VCaP (cell line): ENCODE results near the gene COQ10B.

Source experiments
- H3K27ac ChIP-seq: fragments of 450-650 bp; 2 replicates; pipeline ENCODE4 v1.5.1; 2017
- CTCF ChIP-seq: fragments of 450-650 bp; conservative IDR thresholded peaks from 2 replicates; pipeline ENCODE4 v1.5.1; 2017; ENCODE audit warnings: mild to moderate bottlenecking, moderate library complexity

The COQ10B gene

GRCh38 chr2:197453914-197454398 lies 604 bp downstream of the COQ10B start:
- H3K27ac ChIP-seq, result peak overlapping the region; percentile 88
- TF ChIP-seq CTCF, result no peak

- peak overlapping the region; percentile 88 for H3K27ac ChIP-seq
- no peak for TF ChIP-seq CTCF
Measured at GRCh38 chr2:197454923-197455322, 1.6 kb downstream of the COQ10B start.

GRCh38 chr2:197455428-197455827 lies 2.1 kb downstream of the COQ10B start:
- H3K27ac ChIP-seq, result no peak overlapping the region
- TF ChIP-seq CTCF, result no peak

GRCh38 chr2:197460649-197461048 lies 7.3 kb downstream of the COQ10B start:
- TF ChIP-seq CTCF, result no peak
- H3K27ac ChIP-seq, result no peak overlapping the region

- no peak for TF ChIP-seq CTCF
- H3K27ac ChIP-seq, result no peak overlapping the region
Measured at GRCh38 chr2:197461057-197461456, 7.7 kb downstream of the COQ10B start.

- no peak overlapping the region for H3K27ac ChIP-seq
- TF ChIP-seq CTCF, result no peak
Measured at GRCh38 chr2:197464175-197464574, 10.8 kb downstream of the COQ10B start.

GRCh38 chr2:197472166-197472565 lies 18.8 kb downstream of the COQ10B start:
- no peak for TF ChIP-seq CTCF
- no peak overlapping the region for H3K27ac ChIP-seq
